IMR-90 (cell line): ENCODE results near the gene FABP7. TPM values are rescaled to one million over a fixed set of nuclear protein-coding genes. Genes with fewer than 3 reads are reported as not detected.

Experiments used
- ATAC-seq: fragments of 200-7000 bp; cut with Tn5 transposase; 2 replicates; pipeline ENCODE4 v1.9.1; 2020; ENCODE audit warnings: low read depth, mild to moderate bottlenecking, moderate library complexity
- BruUV-seq: library from RNA; stranded (reverse); fragments of 400-500 nt; replicated peaks from 2 replicates; lab custom pipeline; 2021; lab: Mats Ljungman, UMichigan
- CTCF ChIA-PET: fragments of 300-600 bp; formaldehyde crosslinking; extraction: SDS; loops from one replicate; lab custom pipeline; 2021; ENCODE audit warnings: antibody characterized with exemption; lab: Yijun Ruan, JAX
- POLR2A ChIA-PET: fragments of 300-600 bp; sonication (Branson Sonifier 250); formaldehyde crosslinking; loops from one replicate; lab custom pipeline; 2022; ENCODE audit warnings: antibody characterized with exemption; ENCODE audit not compliant: unreplicated experiment; lab: Charles Lee
- DNase-seq: peaks from one replicate; pipeline ENCODE4 v3.0.0; 2013
- H2AFZ ChIP-seq: replicated peaks from 2 replicates; pipeline ENCODE3; 2013; ENCODE audit warnings: low read length, mild to moderate bottlenecking; ENCODE audit not compliant: poor library complexity
- H2AK5ac ChIP-seq: 2 replicates; pipeline ENCODE4 v1.6.1; 2013; ENCODE audit warnings: low read depth, low read length, inconsistent platforms
- H2AK9ac ChIP-seq: replicated peaks from 2 replicates; pipeline ENCODE3; 2013; ENCODE audit warnings: mild to moderate bottlenecking, low read depth, low read length, moderate library complexity; ENCODE audit not compliant: poor library complexity
- H2BK120ac ChIP-seq: 2 replicates; pipeline ENCODE4 v1.6.1; 2013; ENCODE audit warnings: low read depth, low read length, inconsistent platforms
- H2BK15ac ChIP-seq: 3 replicates; pipeline ENCODE4 v1.6.1; 2013; ENCODE audit warnings: low read depth, low read length, inconsistent platforms
- H2BK20ac ChIP-seq: 2 replicates; pipeline ENCODE4 v1.6.1; 2013; ENCODE audit warnings: low read depth, mild to moderate bottlenecking, inconsistent platforms, low read length, moderate library complexity
- H2BK5ac ChIP-seq: 2 replicates; pipeline ENCODE4 v1.6.1; 2013; ENCODE audit warnings: mild to moderate bottlenecking, low read depth, low read length, inconsistent platforms; ENCODE audit not compliant: poor library complexity, severe bottlenecking
- H3K14ac ChIP-seq: replicated peaks from 2 replicates; pipeline ENCODE4 v1.6.1; 2013; ENCODE audit warnings: low read depth, low read length, inconsistent platforms
- H3K18ac ChIP-seq: 2 replicates; pipeline ENCODE4 v1.6.1; 2013; ENCODE audit warnings: low read depth, low read length, control low read depth
- H3K23ac ChIP-seq: 2 replicates; pipeline ENCODE4 v1.6.1; 2013; ENCODE audit warnings: low read depth, low read length, inconsistent platforms
- H3K27ac ChIP-seq: 2 replicates; pipeline ENCODE4 v1.5.1; 2013; ENCODE audit warnings: mild to moderate bottlenecking, control low read depth, low read length; ENCODE audit not compliant: insufficient read depth
- H3K27me3 ChIP-seq: 2 replicates; pipeline ENCODE4 v1.6.1; 2013; ENCODE audit warnings: low read length; ENCODE audit not compliant: control insufficient read depth, insufficient read depth
- H3K36me3 ChIP-seq: 2 replicates; pipeline ENCODE4 v1.6.1; 2013; ENCODE audit warnings: low read length, mixed read lengths; ENCODE audit not compliant: control insufficient read depth, insufficient read depth
- H3K4ac ChIP-seq: 2 replicates; pipeline ENCODE4 v1.6.1; 2013; ENCODE audit warnings: low read depth, low read length, inconsistent platforms
- H3K4me1 ChIP-seq: 2 replicates; pipeline ENCODE4 v1.6.1; 2013; ENCODE audit warnings: low read length, mixed read lengths; ENCODE audit not compliant: control insufficient read depth, insufficient read depth
- H3K4me2 ChIP-seq: 2 replicates; pipeline ENCODE4 v1.6.1; 2013; ENCODE audit warnings: low read depth, mild to moderate bottlenecking, control low read depth, low read length, moderate library complexity
- H3K4me3 ChIP-seq: 2 replicates; pipeline ENCODE4 v1.5.1; 2013; ENCODE audit warnings: low read depth, mild to moderate bottlenecking, control low read depth, low read length, moderate library complexity; ENCODE audit not compliant: insufficient read depth
- H3K56ac ChIP-seq: 2 replicates; pipeline ENCODE4 v1.6.1; 2013; ENCODE audit warnings: low read length, inconsistent platforms; ENCODE audit not compliant: insufficient read depth; ENCODE audit errors: extremely low read depth
- H3K79me1 ChIP-seq, 2 experiments: 2 replicates each; pipeline ENCODE4 v1.6.1; 2013; ENCODE audit warnings: low read length in 2 of 2, inconsistent platforms in 1 of 2, low read depth in 1 of 2
- H3K9ac ChIP-seq: 2 replicates; pipeline ENCODE4 v1.6.1; 2013; ENCODE audit warnings: low read depth, low read length, control low read depth
- H3K9me1 ChIP-seq: 2 replicates; pipeline ENCODE4 v1.6.1; 2013; ENCODE audit warnings: low read length, inconsistent platforms; ENCODE audit not compliant: insufficient read depth
- H3K9me3 ChIP-seq: 2 replicates; pipeline ENCODE4 v1.6.1; 2013; ENCODE audit warnings: low read length; ENCODE audit not compliant: control insufficient read depth, insufficient read depth
- H4K20me1 ChIP-seq: 2 replicates; pipeline ENCODE4 v1.6.1; 2013; ENCODE audit warnings: low read length, inconsistent platforms; ENCODE audit not compliant: insufficient read depth
- H4K5ac ChIP-seq: 2 replicates; pipeline ENCODE4 v1.6.1; 2013; ENCODE audit warnings: mild to moderate bottlenecking, low read depth, low read length, control low read depth
- H4K8ac ChIP-seq, 2 experiments: 2 replicates each; pipeline ENCODE4 v1.6.1; 2013; ENCODE audit warnings: low read depth in 2 of 2, low read length in 2 of 2, control low read depth in 1 of 2, inconsistent platforms in 1 of 2
- H4K91ac ChIP-seq: 2 replicates; pipeline ENCODE4 v1.6.1; 2013; ENCODE audit warnings: low read depth, low read length, inconsistent platforms; ENCODE audit not compliant: insufficient read depth
- CHD1 ChIP-seq: IDR thresholded peaks from 2 replicates; pipeline ENCODE4 v1.6.1; 2012; ENCODE audit warnings: low read depth, low read length, improper control_type of control experiment
- MAFK ChIP-seq: IDR thresholded peaks from 2 replicates; pipeline ENCODE4 v1.6.1; 2012; ENCODE audit warnings: low read depth, low read length, improper control_type of control experiment
- MAZ ChIP-seq: IDR thresholded peaks from 2 replicates; pipeline ENCODE4 v1.6.1; 2012; ENCODE audit warnings: low read depth, mild to moderate bottlenecking, low read length, improper control_type of control experiment, moderate library complexity, borderline replicate concordance
- RAD21 ChIP-seq: IDR thresholded peaks from 2 replicates; pipeline ENCODE4 v1.6.1; 2012; ENCODE audit warnings: low read length, improper control_type of control experiment
- RCOR1 ChIP-seq: IDR thresholded peaks from 2 replicates; pipeline ENCODE4 v1.6.1; 2012; ENCODE audit warnings: mild to moderate bottlenecking, low read length, improper control_type of control experiment; ENCODE audit not compliant: insufficient replicate concordance
- WGBS, 2 experiments: methylation state at CpG; one replicate each; pipeline versions ENCODE4 v1.1.5 to v1.1.7; 2013; ENCODE audit warnings: missing lambda C conversion rate in 2 of 2; ENCODE audit not compliant: insufficient read length in 1 of 2; ENCODE audit errors: extremely low coverage in 2 of 2; 5-methylcytosine and 5-hydroxymethylcytosine counted together
- dilution Hi-C: fragments of 300-500 bp; cut with HindIII; formaldehyde crosslinking; loops from one replicate; pipeline ENCODE4 v1.14.3; 2018; ENCODE audit warnings: low sequenced_read_pairs; ENCODE audit not compliant: unreplicated experiment
- in situ Hi-C: fragments of 300-500 bp; cut with MboI; formaldehyde crosslinking; loops from 3 replicates; pipeline ENCODE4 v1.14.3; 2019; ENCODE audit warnings: low sequenced_read_pairs, inconsistent platforms, mixed read lengths
- intact Hi-C: fragments of 100-400 bp; cut with micrococcal nuclease; formaldehyde crosslinking; loops from 2 replicates; pipeline ENCODE4 v1.10.0; 2022
- polyA plus RNA-seq, 3 experiments: library from polyadenylated mRNA; depleted of rRNA; stranded (reverse); fragments of >200 nt; gene quantifications; 2 replicates each; pipeline ENCODE4 v1.2.3, GENCODE V29; 2012; ENCODE audit warnings: low replicate concordance in 1 of 3
- total RNA-seq: library from RNA; depleted of rRNA; stranded (reverse); fragments of >200 nt; gene quantifications from 2 replicates; pipeline ENCODE4 v1.2.3, GENCODE V29; 2012
- TF ChIP-seq, protein P1 (sequence below): conservative IDR thresholded peaks from 2 replicates; pipeline ENCODE4 v1.5.1; 2012; ENCODE audit warnings: mild to moderate bottlenecking, low read depth, low read length, improper control_type of control experiment

The FABP7 gene
- total and polyA plus RNA-seq, 2 of the 4 experiments (the other 2 are of a cell fraction) = not detected

DNA sequence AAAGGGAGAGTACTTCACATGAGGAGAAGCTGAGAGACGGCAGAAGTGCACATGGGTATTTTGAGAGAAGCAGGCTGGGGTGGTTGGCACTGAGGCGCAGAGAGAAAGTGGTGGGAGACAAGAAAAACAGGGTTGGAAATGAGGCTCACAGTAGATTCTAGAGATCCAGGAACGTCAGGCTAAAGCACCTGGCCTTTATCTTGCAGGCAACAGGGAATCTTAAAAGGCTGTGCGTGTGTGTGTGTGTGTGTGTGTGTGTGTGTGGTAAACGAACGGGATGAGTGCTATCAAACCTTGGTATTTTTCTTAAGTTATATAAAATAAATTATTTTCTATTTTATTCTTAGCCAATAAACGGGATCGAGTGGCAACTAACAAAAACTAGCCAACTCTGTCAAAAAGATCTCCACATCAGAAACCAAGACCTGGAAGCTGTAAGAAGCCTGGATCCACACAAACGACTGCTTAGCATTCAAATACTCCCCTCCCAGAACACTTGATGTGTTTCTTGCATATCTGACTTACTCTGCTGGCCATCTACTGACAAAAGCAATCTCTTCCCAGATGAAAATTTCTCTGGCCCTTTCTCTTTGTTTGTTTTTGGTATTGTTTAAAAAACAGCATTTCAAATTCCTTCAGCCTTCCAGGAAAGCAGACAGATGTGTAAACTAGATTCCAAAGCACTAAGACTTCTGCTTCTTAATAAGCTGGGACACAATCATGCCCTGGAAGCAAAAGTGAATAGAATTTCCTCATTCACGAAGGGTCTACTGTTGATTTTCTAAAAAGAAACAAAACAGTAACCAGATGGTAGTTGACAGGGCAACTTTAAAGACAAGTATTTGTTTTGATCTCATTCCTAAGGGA lies 44.8 kb upstream of the FABP7 start:
- Histone ChIP-seq H3K9me3 (no peaks in the 10 kb centered on the region), H2BK15ac (no peak overlapping the region), H4K91ac (no peak overlapping the region), H3K9me1 (no peaks in the 10 kb centered on the region), H3K4ac (no peak overlapping the region), H3K79me1 (no peaks in the 10 kb centered on the region), H4K8ac (no peak overlapping the region), H3K14ac (no peak overlapping the region), H3K9ac (no peak overlapping the region), H3K23ac (no peak overlapping the region), H3K36me3 (no peaks in the 10 kb centered on the region), H2AK5ac (no peak overlapping the region), H2BK5ac (no peak overlapping the region), H4K5ac (peak overlapping the region; percentile 2; the same call in 1 of the 2 replicates), H3K4me3 (no peak overlapping the region), H3K56ac (no peak overlapping the region), H2BK20ac (no peak overlapping the region), H3K27me3 (peaks cover 9% of the 10 kb centered on the region), H3K4me2 (no peak overlapping the region), H2AFZ (no peak overlapping the region), H3K27ac (no peak overlapping the region; the same call in 1 of the 2 replicates), H3K4me1 (peaks cover 2% of the 10 kb centered on the region; the same call in 1 of the 2 replicates), H4K20me1 (no peaks in the 10 kb centered on the region), H2BK120ac (no peak overlapping the region), H3K18ac (no peak overlapping the region; the same call in 1 of the 2 replicates), H2AK9ac (no peak overlapping the region)
- dilution Hi-C loops = no loop called here
- ChIA-PET CTCF (interaction anchor here (5.3 kb wide), 1 partner anchor 104 kb away, joined by 53 read pairs; no protein-coding TSS in a partner anchor), POLR2A (no interaction called here)
- TF ChIP-seq, protein P1, sequence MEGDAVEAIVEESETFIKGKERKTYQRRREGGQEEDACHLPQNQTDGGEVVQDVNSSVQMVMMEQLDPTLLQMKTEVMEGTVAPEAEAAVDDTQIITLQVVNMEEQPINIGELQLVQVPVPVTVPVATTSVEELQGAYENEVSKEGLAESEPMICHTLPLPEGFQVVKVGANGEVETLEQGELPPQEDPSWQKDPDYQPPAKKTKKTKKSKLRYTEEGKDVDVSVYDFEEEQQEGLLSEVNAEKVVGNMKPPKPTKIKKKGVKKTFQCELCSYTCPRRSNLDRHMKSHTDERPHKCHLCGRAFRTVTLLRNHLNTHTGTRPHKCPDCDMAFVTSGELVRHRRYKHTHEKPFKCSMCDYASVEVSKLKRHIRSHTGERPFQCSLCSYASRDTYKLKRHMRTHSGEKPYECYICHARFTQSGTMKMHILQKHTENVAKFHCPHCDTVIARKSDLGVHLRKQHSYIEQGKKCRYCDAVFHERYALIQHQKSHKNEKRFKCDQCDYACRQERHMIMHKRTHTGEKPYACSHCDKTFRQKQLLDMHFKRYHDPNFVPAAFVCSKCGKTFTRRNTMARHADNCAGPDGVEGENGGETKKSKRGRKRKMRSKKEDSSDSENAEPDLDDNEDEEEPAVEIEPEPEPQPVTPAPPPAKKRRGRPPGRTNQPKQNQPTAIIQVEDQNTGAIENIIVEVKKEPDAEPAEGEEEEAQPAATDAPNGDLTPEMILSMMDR = no peak
- TF ChIP-seq CHD1 = no peak
- TF ChIP-seq RAD21 = no peak
- TF ChIP-seq MAFK = no peak
- TF ChIP-seq RCOR1 = no peak
- TF ChIP-seq MAZ = no peak
- ATAC-seq (peak; percentile 40), DNase-seq (no peak)
- intact Hi-C loops = loop anchor here (2.0 to 10.0 kb wide), 2 partner anchors 242 to 680 kb away; no protein-coding TSS in a partner anchor
- BruUV-seq = no TSS peak
- in situ Hi-C loops = loop anchor here (5.0 kb wide), 1 partner anchor 103 kb away; no protein-coding TSS in a partner anchor
- WGBS, 2 experiments = 83% methylated on average over 1 of the region's 10 CpGs; no CpG with 5 or more reads in 1 of the 2 experiments
